Uterus (tissue), 4 donors: ENCODE results near the gene RGSL1. TPM values are rescaled to one million over a fixed set of nuclear protein-coding genes. Genes with fewer than 3 reads are reported as not detected.

Experiments used
- DNase-seq, 2 donors: peaks; one replicate each; pipeline ENCODE4 v3.0.0-alpha.2; 2019 to 2020
- H3K27ac ChIP-seq, 2 donors: fragments of 200-600 bp; sonication (generic); 1 replicate in 1 of 2; 2 replicates in 1 of 2; pipeline ENCODE4 v1.5.1; 2016 to 2018
- H3K27me3 ChIP-seq, 2 donors: fragments of 200-600 bp; sonication (generic); one replicate each; pipeline ENCODE4 v1.5.1; 2018 to 2019; ENCODE audit warnings: control low read depth in 1 of 2
- H3K36me3 ChIP-seq, 2 donors: fragments of 200-600 bp; sonication (generic); one replicate each; pipeline ENCODE4 v1.5.1; 2019; ENCODE audit warnings: control low read depth in 1 of 2
- H3K4me1 ChIP-seq, 2 donors: fragments of 200-600 bp; sonication (generic); one replicate each; pipeline ENCODE4 v1.5.1; 2018 to 2019; ENCODE audit warnings: control low read depth in 1 of 2
- H3K4me3 ChIP-seq, 2 donors: fragments of 200-600 bp; sonication (generic); 1 replicate in 1 of 2; 2 replicates in 1 of 2; pipeline ENCODE4 v1.5.1; 2018 to 2019; ENCODE audit warnings: mild to moderate bottlenecking in 1 of 2
- H3K9me3 ChIP-seq, 2 donors: fragments of 200-600 bp; sonication (generic); one replicate each; pipeline ENCODE4 v1.5.1; 2019; ENCODE audit warnings: control low read depth in 1 of 2
- CTCF ChIP-seq, 4 experiments: fragments of 200-600 bp in 2 of 4; fragments of 450-650 bp in 2 of 4; sonication (generic) in 2 of 4; IDR thresholded peaks; one replicate each; pipeline ENCODE4 v1.5.1; 2016 to 2019; ENCODE audit warnings: antibody characterized with exemption in 4 of 4, mild to moderate bottlenecking in 2 of 4, moderate library complexity in 1 of 4
- POLR2A ChIP-seq, 2 donors: fragments of 450-650 bp; IDR thresholded peaks; one replicate each; pipeline ENCODE4 v1.6.1; 2016; ENCODE audit warnings: antibody characterized with exemption in 2 of 2, mild to moderate bottlenecking in 1 of 2, moderate library complexity in 1 of 2
- intact Hi-C: fragments of 100-400 bp; cut with DNase I; formaldehyde crosslinking; loops from one replicate; pipeline ENCODE4 v1.15.1; 2023; ENCODE audit warnings: low total_unique reads
- total RNA-seq, 4 donors: library from RNA; depleted of rRNA in 3 of 4; stranded (reverse); fragments of >200 nt in 3 of 4; gene quantifications; one replicate each; pipeline versions ENCODE4 v1.1.0 to v1.2.4, GENCODE V29; 2014 to 2023
- donor health status: DM: yes; HTN: yes; CAD: no.

Gene RGSL1
- total RNA-seq, 4 donors from 2014 or later = not detected

DNA sequence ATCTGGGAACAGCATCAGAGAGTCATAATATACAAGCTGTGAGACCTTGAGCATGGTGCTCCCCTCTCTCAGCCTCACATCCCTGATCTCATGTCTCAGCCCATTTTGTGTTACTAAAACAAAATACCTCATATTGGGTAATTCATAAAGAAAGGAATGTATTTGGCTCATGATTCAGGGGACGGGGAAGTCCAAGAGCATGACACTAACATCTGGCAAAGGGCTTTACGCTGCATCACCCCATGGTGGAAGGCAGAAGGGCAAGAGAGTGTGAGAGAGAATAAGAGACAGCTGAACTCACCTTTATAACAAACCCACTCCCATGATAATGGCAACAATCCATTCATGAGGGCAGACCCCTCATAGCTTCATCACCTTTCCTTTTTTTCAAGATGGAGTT, 102.6 kb downstream of the RGSL1 start:
- no peaks in the 10 kb centered on the region for H3K4me1 ChIP-seq
- TF ChIP-seq CTCF (IDR thresholded peaks at IDR 0.05) = no peak
- TF ChIP-seq POLR2A (IDR thresholded peaks at IDR 0.05) = no peak

DNA sequence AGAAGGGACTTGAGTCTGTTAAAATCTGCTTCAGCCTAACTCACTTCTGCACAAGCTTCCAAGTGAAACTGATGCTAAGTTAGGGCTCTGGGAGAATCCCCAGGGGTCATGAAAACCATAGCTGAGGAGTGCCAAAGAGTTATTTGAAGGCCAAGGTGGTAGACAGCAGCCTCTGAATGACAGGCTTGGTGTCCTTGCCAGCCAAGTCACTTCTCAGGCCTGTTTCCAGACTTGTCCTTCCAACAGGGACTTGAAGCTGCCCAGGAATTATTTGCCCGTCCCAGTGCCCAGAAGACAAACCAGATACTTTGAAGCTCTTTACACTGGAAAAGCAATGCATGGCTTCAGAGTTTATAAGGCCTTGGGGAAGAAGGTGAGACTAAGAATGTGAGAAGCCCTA, 105.5 kb downstream of the RGSL1 start:
- intact Hi-C loops = no loop called here

More for the DNA sequence above, 102.6 kb downstream of the RGSL1 start:
- Histone ChIP-seq H3K36me3 (no peaks in the 10 kb centered on the region), H3K4me3 (no peak overlapping the region), H3K27me3 (no peaks in the 10 kb centered on the region), H3K27ac (no peak overlapping the region), H3K9me3 (peaks cover 0 to 4% of the 10 kb centered on the region in 2 donors)
- intact Hi-C loops = no loop called here
- DNase-seq = no peak

GRCh38 chr1:182556279-182556678, 106.3 kb downstream of the RGSL1 start:
- Histone ChIP-seq H3K4me1 (no peaks in the 10 kb centered on the region), H3K9me3 (peaks cover 0 to 4% of the 10 kb centered on the region in 2 donors), H3K27ac (no peak overlapping the region), H3K27me3 (no peaks in the 10 kb centered on the region), H3K4me3 (no peak overlapping the region), H3K36me3 (no peaks in the 10 kb centered on the region)
- TF ChIP-seq POLR2A (IDR thresholded peaks at IDR 0.05) (no peak), CTCF (IDR thresholded peaks at IDR 0.05) (no peak)
- no peak for DNase-seq
- intact Hi-C loops = no loop called here

More for the DNA sequence above, 105.5 kb downstream of the RGSL1 start:
- Histone ChIP-seq H3K27me3 (no peaks in the 10 kb centered on the region), H3K9me3 (peaks cover 0 to 4% of the 10 kb centered on the region in 2 donors), H3K36me3 (no peaks in the 10 kb centered on the region), H3K4me1 (no peaks in the 10 kb centered on the region), H3K27ac (no peak overlapping the region), H3K4me3 (no peak overlapping the region)
- no peak for DNase-seq
- TF ChIP-seq CTCF (IDR thresholded peaks at IDR 0.05) = no peak
- no peak for TF ChIP-seq POLR2A (IDR thresholded peaks at IDR 0.05)

GRCh38 chr1:182560392-182560984, 110.5 kb downstream of the RGSL1 start:
- Histone ChIP-seq H3K4me1 (no peaks in the 10 kb centered on the region), H3K27me3 (no peaks in the 10 kb centered on the region), H3K36me3 (no peaks in the 10 kb centered on the region), H3K4me3 (no peak overlapping the region), H3K9me3 (no peaks in the 10 kb centered on the region), H3K27ac (no peak overlapping the region)
- TF ChIP-seq CTCF (IDR thresholded peaks at IDR 0.05) = no peak
- TF ChIP-seq POLR2A (IDR thresholded peaks at IDR 0.05) = no peak
- intact Hi-C loops = no loop called here
- no peak for DNase-seq

DNA sequence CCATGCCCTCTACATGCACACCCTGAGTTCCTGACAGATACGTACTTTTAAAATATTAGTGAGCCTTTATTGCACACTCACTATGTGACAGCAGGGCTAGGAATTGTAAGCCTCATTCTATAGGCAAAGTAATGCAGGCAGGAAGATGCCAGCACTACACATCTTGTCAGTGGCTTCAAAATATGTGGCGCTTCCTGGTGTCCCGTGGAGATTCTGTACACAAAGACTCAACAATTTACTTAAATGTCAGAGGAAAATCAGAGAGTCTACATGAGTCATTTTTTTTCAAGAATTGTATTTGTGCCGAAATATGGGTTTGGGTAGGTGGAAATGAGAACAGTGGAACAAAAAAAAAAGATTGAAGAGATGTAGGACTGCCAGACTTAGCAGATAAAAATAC, 111.5 kb downstream of the RGSL1 start:
- H3K27me3 ChIP-seq = no peaks in the 10 kb centered on the region
- H3K9me3 ChIP-seq = no peaks in the 10 kb centered on the region
- H3K36me3 ChIP-seq = no peaks in the 10 kb centered on the region
- H3K4me1 ChIP-seq = no peaks in the 10 kb centered on the region
- TF ChIP-seq CTCF (IDR thresholded peaks at IDR 0.05) = no peak
- TF ChIP-seq POLR2A (IDR thresholded peaks at IDR 0.05) = no peak
- intact Hi-C loops = no loop called here
- H3K27ac ChIP-seq = no peak overlapping the region
- no peak overlapping the region for H3K4me3 ChIP-seq
- DNase-seq = no peak
